WI38 (cell line): ENCODE data around the gene NCOA1.

ENCODE experiments used
- H3K4me3 ChIP-seq: 2 replicates; pipeline ENCODE4 v1.5.1; 2011; ENCODE audit warnings: low read depth, mild to moderate bottlenecking, control low read depth, low read length
- TF ChIP-seq, protein P1 (sequence below): IDR thresholded peaks from 2 replicates; pipeline ENCODE4 v1.5.1; 2012; ENCODE audit warnings: low read depth, mild to moderate bottlenecking, control low read depth, low read length

NCOA1 gene

DNA sequence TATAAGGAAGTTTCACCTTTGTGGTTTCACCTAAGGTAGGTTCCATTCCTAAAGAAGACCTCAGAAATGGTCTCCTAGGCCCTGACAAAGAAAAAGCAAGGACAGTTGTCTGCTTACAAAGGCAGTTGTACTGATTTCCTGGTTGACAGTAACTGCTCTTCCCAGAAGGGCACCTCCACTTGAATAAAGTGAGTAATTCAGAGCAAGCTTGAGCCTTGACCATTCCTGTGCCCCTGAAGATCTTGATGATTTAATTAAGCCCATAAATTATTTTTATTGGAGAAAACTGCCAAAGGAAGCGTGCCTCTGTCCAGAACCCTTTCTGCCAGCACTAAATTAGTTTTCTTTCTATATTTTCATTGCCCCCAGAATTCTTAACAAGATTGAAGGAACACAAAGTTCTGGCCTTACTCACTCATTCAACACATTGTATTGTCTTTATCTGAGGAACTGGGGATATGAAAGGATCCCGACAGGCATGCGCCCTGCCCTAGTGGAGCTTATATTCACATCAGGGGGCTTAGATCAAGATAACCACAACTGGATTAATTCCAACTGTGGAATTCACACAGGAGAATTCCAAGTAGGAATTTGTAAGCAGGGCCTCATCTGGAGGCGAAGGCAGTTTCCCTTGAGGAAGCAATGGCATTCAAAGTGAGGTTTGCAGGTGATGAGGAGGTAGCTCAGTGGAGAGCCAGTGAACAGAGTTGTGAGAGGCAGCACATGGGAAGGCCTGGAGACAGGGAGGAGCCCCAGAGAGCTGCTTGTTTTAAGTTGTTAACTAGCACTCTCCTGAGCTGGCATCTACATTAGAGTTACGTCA, 280.9 kb downstream of the NCOA1 start:
- H3K4me3 ChIP-seq: no peak overlapping the region
- TF ChIP-seq, protein P1, sequence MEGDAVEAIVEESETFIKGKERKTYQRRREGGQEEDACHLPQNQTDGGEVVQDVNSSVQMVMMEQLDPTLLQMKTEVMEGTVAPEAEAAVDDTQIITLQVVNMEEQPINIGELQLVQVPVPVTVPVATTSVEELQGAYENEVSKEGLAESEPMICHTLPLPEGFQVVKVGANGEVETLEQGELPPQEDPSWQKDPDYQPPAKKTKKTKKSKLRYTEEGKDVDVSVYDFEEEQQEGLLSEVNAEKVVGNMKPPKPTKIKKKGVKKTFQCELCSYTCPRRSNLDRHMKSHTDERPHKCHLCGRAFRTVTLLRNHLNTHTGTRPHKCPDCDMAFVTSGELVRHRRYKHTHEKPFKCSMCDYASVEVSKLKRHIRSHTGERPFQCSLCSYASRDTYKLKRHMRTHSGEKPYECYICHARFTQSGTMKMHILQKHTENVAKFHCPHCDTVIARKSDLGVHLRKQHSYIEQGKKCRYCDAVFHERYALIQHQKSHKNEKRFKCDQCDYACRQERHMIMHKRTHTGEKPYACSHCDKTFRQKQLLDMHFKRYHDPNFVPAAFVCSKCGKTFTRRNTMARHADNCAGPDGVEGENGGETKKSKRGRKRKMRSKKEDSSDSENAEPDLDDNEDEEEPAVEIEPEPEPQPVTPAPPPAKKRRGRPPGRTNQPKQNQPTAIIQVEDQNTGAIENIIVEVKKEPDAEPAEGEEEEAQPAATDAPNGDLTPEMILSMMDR: no peak

DNA sequence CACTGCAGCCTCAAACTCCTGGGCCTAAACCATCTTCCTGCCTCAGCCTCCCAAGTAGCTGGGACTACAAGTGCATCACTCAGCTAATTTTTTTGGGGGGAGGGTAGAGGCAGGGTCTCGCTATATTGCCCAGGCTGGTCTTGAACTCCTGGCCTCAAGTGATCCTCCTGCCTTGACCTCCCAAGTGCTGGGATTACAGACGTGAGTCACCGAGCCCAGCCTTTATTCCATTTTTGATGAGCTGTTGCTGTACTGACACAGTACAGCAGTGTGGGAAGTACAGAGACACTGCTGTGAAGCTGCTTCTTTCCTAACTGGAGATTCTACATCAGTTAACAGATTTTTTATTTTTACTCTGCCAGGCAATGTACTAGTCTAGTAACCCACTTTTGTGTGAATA, 283.3 kb downstream of the NCOA1 start:
- TF ChIP-seq, protein P1: no peak

DNA sequence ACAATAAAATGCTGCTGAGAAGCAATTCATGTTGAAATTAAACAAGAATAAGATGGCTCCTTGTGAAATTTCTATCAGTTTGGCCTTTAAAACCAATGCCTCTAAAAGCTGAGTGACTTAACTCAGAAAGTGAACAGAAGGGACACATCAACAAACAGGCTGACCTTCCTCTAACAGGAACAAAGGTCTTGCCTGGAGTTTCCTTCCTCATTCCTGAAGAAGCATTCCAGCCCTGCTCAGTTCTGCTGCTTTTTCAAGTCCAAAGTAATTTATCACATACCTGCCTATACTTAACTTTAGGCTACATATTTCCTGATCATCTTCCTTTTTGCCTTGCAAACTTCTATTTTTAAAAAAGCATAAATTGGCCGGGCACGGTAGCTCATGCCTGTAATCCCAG, 288.1 kb downstream of the NCOA1 start:
- TF ChIP-seq, protein P1: no peak
- no peak overlapping the region for H3K4me3 ChIP-seq

More for the DNA sequence above, 283.3 kb downstream of the NCOA1 start:
- no peak overlapping the region for H3K4me3 ChIP-seq

DNA sequence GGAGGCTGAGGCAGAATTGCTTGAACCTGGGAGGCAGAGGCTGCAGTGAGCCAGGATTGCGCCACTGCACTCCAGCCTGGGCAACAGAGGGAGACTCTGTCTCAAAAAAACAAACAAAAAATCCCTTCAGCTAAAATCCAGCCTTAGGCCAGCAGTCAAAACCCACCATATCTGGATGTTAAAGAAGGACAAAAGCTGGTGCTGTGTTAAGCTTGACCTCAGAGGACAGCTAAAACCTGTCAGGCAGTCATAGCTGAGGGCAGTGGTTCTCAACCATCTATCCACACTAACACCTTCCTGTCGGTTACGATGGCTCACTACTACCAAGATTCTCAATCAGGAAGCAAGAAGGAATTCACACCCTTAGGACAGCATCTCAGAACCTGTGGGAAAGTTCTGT, 292.6 kb downstream of the NCOA1 start:
- TF ChIP-seq, protein P1: no peak

DNA sequence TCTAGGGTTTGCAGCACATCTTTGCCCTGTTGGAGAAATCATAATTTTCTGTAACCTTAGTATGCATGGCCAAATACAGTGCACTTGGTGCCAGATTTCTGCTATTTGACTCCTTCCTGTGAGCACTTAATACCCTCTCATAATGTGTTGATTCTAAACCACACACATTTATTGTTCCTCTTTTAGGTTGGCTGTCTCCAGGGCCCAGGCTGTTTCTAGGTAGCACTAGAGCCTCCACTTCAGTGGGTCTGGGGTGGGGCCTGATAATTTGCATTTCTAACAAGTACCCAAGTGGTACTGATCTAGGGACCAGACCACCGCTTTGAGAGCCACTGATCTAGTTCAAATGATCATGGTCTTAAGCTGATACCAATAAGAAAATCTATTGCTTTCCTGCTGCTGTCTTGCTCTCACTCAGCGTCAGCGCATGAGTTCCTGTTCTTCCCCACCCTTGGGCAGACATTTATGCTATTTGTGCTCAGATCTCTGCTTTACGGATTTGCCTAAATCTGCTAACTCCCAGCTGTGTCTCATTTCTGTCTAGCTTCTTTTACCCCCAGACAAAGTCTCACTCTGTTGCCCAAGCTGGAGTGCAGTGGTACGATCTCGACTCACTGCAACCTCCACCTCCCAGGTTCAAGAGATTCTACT, 294.7 kb downstream of the NCOA1 start:
- no peak overlapping the region for H3K4me3 ChIP-seq
- TF ChIP-seq, protein P1: no peak

More for the DNA sequence above, 292.6 kb downstream of the NCOA1 start:
- no peak overlapping the region for H3K4me3 ChIP-seq

DNA sequence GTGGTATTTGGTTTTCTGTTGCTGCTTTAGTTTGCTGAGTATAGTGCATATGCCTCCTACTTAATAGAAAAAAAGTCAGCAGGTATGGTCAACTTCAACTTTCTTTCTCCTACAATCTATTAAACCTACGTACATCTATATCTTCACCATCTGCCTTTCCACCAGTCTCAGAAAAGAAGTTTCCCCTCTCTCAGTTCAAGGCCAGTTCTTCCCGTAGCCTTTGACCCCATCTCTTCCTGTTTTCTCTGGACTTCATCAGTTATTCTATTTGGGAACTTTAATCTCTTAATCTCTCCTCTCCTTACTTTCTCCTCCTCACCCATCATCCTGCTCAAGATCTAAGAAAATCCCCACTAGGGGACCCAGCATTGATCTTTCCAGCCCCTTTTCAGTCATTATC, 296.5 kb downstream of the NCOA1 start:
- TF ChIP-seq, protein P1: no peak
- H3K4me3 ChIP-seq: no peak overlapping the region

DNA sequence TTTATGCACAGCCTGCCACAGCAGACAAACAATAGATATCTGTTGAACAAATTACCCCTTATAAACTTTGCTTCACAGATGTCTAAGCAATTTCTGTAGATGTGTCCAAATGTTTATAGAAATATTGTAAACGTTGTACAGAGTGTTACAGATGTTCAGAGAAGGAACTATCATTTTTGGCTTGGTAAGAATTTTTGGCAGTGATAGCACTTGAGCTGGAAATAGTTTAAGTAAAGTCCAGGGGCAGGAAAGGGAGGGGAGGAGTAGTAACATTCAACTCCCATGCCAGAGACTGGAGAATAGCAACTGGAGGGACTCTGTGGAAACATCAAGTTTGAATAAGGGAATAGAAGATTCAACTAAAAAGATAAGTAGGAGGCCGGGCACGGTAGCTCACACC, 297.8 kb downstream of the NCOA1 start:
- TF ChIP-seq, protein P1: no peak
- H3K4me3 ChIP-seq: no peak overlapping the region
